AG04450 (cell line): ENCODE data around the gene ANKS3. TPM values are rescaled to one million over a fixed set of nuclear protein-coding genes. Genes with fewer than 3 reads are reported as not detected.

Source experiments
- CTCF ChIA-PET: fragments of 300-600, 350-600 bp; formaldehyde crosslinking; extraction: SDS; loops from one replicate; lab custom pipeline; 2022; ENCODE audit warnings: antibody characterized with exemption, inconsistent platforms; lab: Charles Lee
- POLR2A ChIA-PET: fragments of 350-600 bp; formaldehyde crosslinking; extraction: SDS; loops from one replicate; lab custom pipeline; 2021; ENCODE audit warnings: antibody characterized with exemption, inconsistent platforms; lab: Yijun Ruan, JAX
- DNase-seq: peaks from one replicate; pipeline ENCODE4 v3.0.0-alpha.2; 2011; ENCODE audit warnings: low read depth, low spot score
- H3K27ac ChIP-seq: one replicate; pipeline ENCODE4 v1.5.1; 2012; ENCODE audit warnings: low read depth, low read length, control low read depth
- H3K27me3 ChIP-seq: one replicate; pipeline ENCODE4 v1.6.0; 2012; ENCODE audit warnings: low read length; ENCODE audit not compliant: control insufficient read depth, insufficient read depth
- H3K4me3 ChIP-seq: 2 replicates; pipeline ENCODE4 v1.5.1; 2011; ENCODE audit warnings: mild to moderate bottlenecking, low read depth, low read length, control low read depth
- H3K9me3 ChIP-seq: 2 replicates; pipeline ENCODE4 v1.5.1; 2012; ENCODE audit warnings: low read length; ENCODE audit not compliant: control insufficient read depth, insufficient read depth
- polyA plus RNA-seq: library from polyadenylated mRNA; depleted of rRNA; stranded (reverse); fragments of >200 nt; gene quantifications from 2 replicates; pipeline ENCODE4 v1.2.3, GENCODE V29; 2011
- TF ChIP-seq, protein P1 (sequence below): IDR thresholded peaks from 2 replicates; pipeline ENCODE4 v1.5.1; 2011; ENCODE audit warnings: low read depth, low read length, control low read depth, inconsistent platforms

The ANKS3 gene
- polyA plus RNA-seq, 1 experiment = 14.0 TPM

DNA sequence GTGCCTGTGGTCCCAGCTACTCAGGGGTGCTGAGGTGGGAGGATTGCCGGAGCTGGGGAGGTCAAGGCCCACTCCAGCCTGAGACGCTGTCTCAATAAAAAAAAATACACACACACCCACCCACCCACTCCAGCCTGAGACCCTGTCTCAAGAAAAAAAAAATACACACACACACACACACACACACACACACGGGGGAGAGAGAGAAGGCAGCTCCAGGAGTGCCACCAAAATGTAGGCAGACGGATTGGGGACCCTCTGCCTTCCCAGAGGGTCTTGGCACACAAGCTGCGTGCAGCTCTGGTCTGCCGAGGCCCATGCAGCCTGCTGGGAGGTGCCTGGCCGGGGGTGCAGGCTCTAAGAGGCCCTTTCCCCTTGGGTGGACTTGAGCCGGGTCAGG, 46.7 kb downstream of the ANKS3 start:
- H3K27me3 ChIP-seq = no peaks in the 10 kb centered on the region
- POLR2A ChIA-PET = interaction anchor here (0.7 kb wide), 1 partner anchor 857 kb away, joined by 3 read pairs; no protein-coding TSS in a partner anchor
- H3K27ac ChIP-seq = no peak overlapping the region
- DNase-seq = no peak
- H3K4me3 ChIP-seq = no peak overlapping the region
- CTCF ChIA-PET = no interaction called here
- TF ChIP-seq, protein P1, sequence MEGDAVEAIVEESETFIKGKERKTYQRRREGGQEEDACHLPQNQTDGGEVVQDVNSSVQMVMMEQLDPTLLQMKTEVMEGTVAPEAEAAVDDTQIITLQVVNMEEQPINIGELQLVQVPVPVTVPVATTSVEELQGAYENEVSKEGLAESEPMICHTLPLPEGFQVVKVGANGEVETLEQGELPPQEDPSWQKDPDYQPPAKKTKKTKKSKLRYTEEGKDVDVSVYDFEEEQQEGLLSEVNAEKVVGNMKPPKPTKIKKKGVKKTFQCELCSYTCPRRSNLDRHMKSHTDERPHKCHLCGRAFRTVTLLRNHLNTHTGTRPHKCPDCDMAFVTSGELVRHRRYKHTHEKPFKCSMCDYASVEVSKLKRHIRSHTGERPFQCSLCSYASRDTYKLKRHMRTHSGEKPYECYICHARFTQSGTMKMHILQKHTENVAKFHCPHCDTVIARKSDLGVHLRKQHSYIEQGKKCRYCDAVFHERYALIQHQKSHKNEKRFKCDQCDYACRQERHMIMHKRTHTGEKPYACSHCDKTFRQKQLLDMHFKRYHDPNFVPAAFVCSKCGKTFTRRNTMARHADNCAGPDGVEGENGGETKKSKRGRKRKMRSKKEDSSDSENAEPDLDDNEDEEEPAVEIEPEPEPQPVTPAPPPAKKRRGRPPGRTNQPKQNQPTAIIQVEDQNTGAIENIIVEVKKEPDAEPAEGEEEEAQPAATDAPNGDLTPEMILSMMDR = no peak
- no peaks in the 10 kb centered on the region; the same call in 1 of the 2 replicates for H3K9me3 ChIP-seq

DNA sequence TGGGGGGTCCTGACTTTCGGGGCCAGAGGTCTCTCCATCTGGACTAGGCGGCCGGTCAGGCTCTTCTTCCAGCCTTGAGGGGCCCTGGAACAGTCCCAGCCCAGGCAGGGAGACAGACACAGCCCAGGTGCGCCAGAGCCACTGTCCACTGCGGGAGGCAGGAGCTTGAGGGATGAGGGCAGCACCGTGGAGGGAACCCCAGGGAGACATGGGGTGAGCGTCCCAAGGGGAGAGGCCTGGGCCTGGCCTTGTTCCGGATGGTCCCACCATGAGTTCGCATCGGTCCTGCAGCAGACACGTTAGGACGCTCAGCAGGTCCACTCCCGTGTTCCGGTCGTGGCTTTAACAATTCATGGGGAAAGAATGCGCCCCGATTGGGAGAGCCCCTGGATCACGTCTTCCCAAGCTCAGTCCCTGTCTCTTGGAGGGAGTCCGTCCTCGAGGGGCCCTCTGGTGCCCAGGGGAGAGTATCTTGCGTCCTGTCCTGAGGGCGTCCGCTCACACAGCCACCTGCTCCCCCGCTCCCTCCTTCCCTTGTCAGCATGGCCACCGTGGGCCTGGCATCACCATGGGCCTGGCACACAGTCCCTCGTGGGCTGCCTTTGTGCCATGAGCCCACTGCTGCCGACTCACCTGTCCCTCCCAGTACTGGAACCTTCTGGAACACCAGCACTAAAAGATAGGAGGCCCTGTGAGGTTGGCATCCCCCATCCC, 47.4 kb downstream of the ANKS3 start:
- H3K27ac ChIP-seq = no peak overlapping the region
- ChIA-PET POLR2A (interaction anchor here (0.7 kb wide), 1 partner anchor 856 kb away, joined by 3 read pairs; no protein-coding TSS in a partner anchor), CTCF (no interaction called here)
- no peak for DNase-seq
- H3K9me3 ChIP-seq = no peaks in the 10 kb centered on the region; the same call in 1 of the 2 replicates
- H3K4me3 ChIP-seq = no peak overlapping the region
- TF ChIP-seq, protein P1 = no peak
- no peaks in the 10 kb centered on the region for H3K27me3 ChIP-seq

DNA sequence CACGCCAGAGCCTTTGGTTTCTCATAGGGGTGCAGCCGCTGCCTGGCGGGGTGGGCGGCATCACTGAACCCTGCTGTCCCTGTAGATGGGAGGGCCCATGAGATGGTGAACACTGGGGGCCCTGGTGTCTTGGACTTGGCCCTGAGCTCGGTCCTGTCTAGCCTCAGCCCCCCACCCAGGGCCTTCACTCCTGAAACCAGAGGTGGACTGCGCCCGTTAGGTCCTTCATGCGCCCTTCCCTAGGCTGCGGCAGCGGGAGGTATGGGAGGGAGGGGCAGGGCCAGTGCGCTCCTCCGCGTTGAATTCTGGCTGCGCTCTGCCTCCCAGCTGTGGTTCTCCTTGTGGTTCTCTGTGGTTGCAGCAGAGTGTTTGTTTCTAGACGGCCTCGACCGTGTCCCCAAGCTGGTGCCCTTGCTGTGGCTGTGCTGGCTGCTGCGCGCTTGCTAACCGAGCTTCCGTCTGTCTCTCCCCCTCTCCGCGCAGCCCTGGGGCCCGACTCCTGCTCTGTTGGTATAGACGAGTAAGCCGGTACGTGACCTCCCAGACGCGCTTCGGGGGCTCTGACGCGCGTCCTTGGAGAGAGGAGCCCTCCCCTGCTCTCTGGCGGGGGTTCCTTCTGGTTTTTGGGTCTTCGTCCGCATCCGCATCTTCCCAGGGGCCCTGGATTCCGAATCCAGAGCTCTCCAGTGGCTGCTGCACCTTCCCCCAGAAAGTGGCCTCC, 48.1 kb downstream of the ANKS3 start:
- no peaks in the 10 kb centered on the region for H3K27me3 ChIP-seq
- ChIA-PET CTCF (no interaction called here), POLR2A (no interaction called here)
- no peak for DNase-seq
- no peak overlapping the region for H3K27ac ChIP-seq
- TF ChIP-seq, protein P1 = no peak
- H3K9me3 ChIP-seq = no peaks in the 10 kb centered on the region; the same call in 1 of the 2 replicates
- H3K4me3 ChIP-seq = no peak overlapping the region

DNA sequence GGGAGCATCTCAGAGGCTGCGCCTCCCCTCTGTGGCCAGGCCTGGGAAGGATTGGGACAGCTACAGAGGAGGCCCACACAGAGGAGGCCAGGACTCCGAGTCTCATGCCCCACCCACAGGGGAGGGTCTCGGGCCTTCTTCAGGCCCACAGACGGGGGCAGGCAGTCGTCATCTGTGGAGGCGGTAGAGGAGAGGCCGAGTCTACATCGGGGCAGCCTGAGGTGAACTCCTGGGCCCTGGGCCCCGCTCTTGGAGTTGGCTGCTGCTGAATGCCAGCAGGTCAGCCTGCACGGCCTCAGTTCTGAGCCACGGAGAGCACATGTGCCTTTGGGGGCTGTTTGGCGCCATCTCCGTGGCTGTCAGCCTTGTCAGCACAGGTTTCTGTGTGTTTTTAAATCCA, 48.8 kb downstream of the ANKS3 start:
- Histone ChIP-seq H3K27me3 (no peaks in the 10 kb centered on the region), H3K27ac (no peak overlapping the region), H3K9me3 (no peaks in the 10 kb centered on the region; the same call in 1 of the 2 replicates), H3K4me3 (no peak overlapping the region)
- TF ChIP-seq, protein P1 = no peak
- ChIA-PET CTCF (no interaction called here), POLR2A (no interaction called here)
- DNase-seq = no peak

DNA sequence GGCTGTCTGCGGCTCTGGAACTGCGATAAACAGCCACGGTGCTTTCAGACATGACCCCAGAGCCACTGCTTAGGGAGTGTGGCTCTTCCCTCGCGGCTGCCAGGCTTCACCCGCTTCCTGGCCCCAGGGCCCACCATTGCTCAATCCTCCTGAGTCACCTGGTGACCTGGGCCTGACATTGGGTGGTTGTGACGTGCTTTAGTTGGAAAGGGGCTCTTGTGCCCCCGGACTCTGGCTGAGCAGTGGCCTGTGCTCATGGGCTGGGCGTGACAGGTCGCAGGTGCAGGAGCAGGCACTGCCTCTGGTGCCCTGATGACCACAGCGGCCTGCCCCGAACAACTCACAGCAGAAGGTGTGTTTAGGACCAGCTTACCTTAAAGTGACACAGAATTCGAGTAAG, 49.3 kb downstream of the ANKS3 start:
- TF ChIP-seq, protein P1 = no peak
- ChIA-PET CTCF (no interaction called here), POLR2A (no interaction called here)
- Histone ChIP-seq H3K4me3 (no peak overlapping the region), H3K9me3 (no peaks in the 10 kb centered on the region; the same call in 1 of the 2 replicates), H3K27me3 (no peaks in the 10 kb centered on the region), H3K27ac (no peak overlapping the region)
- DNase-seq = no peak
